Measurements from ENCODE around the gene SDC4. TPM values are rescaled to one million over a fixed set of nuclear protein-coding genes. Genes with fewer than 3 reads are reported as not detected.

The SDC4 gene
- total and polyA plus RNA-seq, 9 of the 15 experiments (the other 6 are each of a cell fraction or from before 2014, with no cell fraction given): 2.1 to 10.7 (median 6.3) TPM

- TF ChIP-seq GABPA (tag; conservative IDR thresholded peaks at IDR 0.05; ENCODE audit: low read depth): no peak
- no peak for TF ChIP-seq GATAD2B (IDR thresholded peaks at IDR 0.05; ENCODE audit: borderline replicate concordance)
- no peak for TF ChIP-seq NR1H2 (CRISPR knock-in tag; IDR thresholded peaks at IDR 0.05)
- no peak for TF ChIP-seq SMARCA4 (IDR thresholded peaks at IDR 0.05)
- TF ChIP-seq RB1 (IDR thresholded peaks at IDR 0.05; ENCODE audit: low read depth): no peak
- TF ChIP-seq ADNP (tag; IDR thresholded peaks at IDR 0.05): peak; percentile 46; the same call in 1 of the 2 replicates
- TF ChIP-seq RBM25 (IDR thresholded peaks at IDR 0.05; ENCODE audit: low read depth, low read length, severe bottlenecking): peak; percentile 91
- TF ChIP-seq SAFB2 (IDR thresholded peaks at IDR 0.05; ENCODE audit: borderline replicate concordance, low read depth, low read length, severe bottlenecking): no peak
- TF ChIP-seq NRF1 (conservative IDR thresholded peaks at IDR 0.05 in 1 of 2, IDR thresholded peaks at IDR 0.05 in 1 of 2): no peak
- TF ChIP-seq MLLT1 (IDR thresholded peaks at IDR 0.05): no peak
- TF ChIP-seq ZNF766 (CRISPR knock-in tag; conservative IDR thresholded peaks at IDR 0.05): no peak
- TF ChIP-seq BDP1 (IDR thresholded peaks at IDR 0.05; ENCODE audit: insufficient read depth, insufficient read length): no peak
- TF ChIP-seq ZNF449 (CRISPR knock-in tag; IDR thresholded peaks at IDR 0.05): no peak
- no peak for TF ChIP-seq ARNT (IDR thresholded peaks at IDR 0.05)
- no peak for TF ChIP-seq ZNF175 (CRISPR knock-in tag; IDR thresholded peaks at IDR 0.05; ENCODE audit: low read depth)
- TF ChIP-seq ESRRA (IDR thresholded peaks at IDR 0.05; ENCODE audit: borderline replicate concordance, low read depth): peak; percentile 58
- no peak for TF ChIP-seq ATF3 (IDR thresholded peaks at IDR 0.05)
- no peak for TF ChIP-seq ATF3 (CRISPR knock-in tag; conservative IDR thresholded peaks at IDR 0.05)
- TF ChIP-seq ARID1B (IDR thresholded peaks at IDR 0.05): no peak
- TF ChIP-seq CBFA2T3 (IDR thresholded peaks at IDR 0.05): no peak
- TF ChIP-seq KDM1A (IDR thresholded peaks at IDR 0.05): peak in 1 of 2 experiments; percentile 52; a peak in 1 of 4 replicates
These were observed 55.9 kb downstream of the SDC4 start (continued) for GRCh38 chr20:45292343-45292742.

All from K562 (cell line).